Epidermal melanocyte (primary cell): Measurements from ENCODE around the gene AAK1.

Source experiments
- DNase-seq: peaks from one replicate; pipeline ENCODE4 v3.0.0; 2011; ENCODE audit warnings: low spot score; ENCODE audit not compliant: insufficient read length

The AAK1 gene

GRCh38 chr2:69499242-69499641 is 144.3 kb downstream of the AAK1 start:
- no peak for DNase-seq

DNA sequence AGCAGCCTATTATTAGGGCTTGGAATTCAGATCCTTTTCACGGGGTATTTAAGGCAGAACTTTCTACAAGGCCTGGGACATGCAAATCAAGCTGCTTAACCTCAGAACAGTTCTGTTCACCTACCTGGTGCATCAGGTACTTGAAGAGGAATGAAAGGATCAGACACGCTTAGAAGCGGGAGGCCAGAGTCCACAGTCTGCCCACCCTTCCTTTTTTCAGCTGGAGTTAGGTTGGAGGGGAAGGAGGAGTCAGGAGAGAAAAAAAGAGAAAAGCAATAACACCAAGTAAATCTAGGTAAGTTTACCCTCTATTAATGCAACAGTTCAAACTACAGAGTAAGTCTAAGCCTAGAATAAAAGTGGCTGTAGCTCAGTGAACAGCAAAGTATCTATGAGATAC is 147.7 kb downstream of the AAK1 start:
- no peak for DNase-seq

GRCh38 chr2:69495008-69495407 is 148.5 kb downstream of the AAK1 start:
- DNase-seq = no peak

DNA sequence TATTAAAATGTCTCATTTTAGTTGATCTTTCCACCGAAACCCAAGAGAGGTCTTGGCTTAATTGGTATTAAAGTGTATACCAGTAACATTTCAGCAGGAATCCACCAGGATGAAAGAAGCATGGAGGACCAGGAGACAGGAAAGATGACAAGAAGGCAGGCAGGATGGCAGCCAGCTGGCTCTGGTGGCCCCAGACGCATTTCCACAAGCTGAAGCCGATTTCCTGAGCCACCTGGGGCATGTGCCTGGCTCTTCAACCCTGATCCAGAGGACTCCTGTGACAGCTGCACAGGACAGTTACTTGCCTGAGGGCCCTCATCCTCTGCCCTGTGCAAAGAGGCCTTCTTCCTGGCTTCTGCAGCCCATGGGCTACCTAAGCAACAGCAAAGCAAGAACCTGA is 149.4 kb downstream of the AAK1 start:
- no peak for DNase-seq

DNA sequence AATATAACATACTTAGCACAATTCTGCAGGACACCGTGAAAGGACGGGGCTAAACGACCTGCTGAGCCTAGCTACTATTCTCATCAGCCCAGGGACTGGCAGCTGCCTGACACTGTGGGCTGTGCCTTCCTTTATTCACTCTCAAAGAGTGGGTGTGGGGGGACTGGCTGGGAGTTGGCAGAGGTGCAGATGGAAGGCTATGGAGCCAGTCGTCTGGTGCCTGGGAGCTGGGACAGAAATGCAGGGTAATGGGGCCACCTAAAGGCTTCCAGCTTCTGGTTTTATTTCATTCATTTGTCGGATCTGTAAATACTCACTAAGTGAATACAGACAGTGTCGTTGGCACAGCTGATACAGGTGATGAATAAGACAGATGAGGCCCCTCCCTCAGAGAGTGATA is 150.3 kb downstream of the AAK1 start:
- no peak for DNase-seq

DNA sequence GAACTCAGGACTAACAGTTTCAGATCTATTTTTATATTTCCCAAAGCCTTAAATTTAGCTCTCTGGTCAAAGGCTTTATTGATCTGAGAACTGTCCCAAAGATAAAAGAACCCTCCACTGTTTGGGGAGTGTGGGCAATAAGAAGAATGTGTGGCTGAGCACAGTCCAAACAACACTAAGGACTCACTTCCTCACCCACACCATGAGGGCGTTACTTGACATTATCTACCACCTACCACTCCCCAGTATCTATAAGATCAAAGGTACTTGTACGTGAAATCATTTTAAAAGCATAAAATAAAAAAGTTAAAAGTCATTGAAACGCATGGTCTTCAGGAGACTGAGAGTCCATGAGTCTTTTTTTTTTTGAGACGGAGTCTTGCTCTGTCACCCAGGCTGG is 151.7 kb downstream of the AAK1 start:
- DNase-seq = no peak

DNA sequence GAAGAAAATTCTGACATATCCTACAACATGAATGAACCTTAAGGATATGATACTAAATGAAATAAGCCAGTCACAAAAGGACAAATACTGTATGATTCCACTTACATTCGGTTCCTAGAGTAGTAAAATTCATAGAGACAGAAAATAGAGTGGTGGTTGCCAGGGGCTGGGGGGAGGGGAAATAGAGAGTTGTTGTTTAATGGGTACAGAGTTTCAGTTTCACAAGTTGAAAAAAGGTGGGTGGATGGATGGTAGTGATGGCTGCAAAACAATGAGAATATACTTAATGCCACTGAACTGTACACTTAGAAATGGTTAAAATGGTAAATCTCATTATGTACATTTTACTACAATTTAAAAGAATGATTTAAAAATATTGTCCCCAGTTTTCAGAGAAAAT is 153.1 kb downstream of the AAK1 start:
- DNase-seq = no peak

- DNase-seq = no peak
Measured at GRCh38 chr2:69489793-69490192, 153.7 kb downstream of the AAK1 start.

- no peak for DNase-seq
Measured at GRCh38 chr2:69483696-69484095, 159.8 kb downstream of the AAK1 start.

GRCh38 chr2:69483024-69483423 is 160.5 kb downstream of the AAK1 start:
- no peak for DNase-seq

DNA sequence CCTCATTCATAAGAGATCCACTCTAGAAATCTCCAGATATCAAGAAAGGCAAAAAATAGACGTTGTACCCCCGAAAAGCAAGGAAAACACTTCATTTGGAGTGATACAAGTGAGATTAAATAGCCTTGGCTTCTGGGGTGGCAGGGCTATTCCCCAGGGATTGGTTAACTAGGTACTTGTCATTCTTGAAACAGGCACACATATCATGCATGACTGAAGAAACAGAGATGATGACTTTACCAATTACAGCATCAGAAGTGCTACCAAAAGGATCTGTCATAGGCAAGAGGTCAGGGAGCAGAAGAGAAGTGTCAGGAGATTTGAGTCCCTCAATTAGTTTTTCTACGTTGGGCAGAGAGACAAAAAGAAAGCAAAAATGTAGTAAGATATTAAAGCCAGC is 161.1 kb downstream of the AAK1 start:
- DNase-seq = no peak

- DNase-seq = no peak
Measured at GRCh38 chr2:69481421-69481820, 162.1 kb downstream of the AAK1 start.

DNA sequence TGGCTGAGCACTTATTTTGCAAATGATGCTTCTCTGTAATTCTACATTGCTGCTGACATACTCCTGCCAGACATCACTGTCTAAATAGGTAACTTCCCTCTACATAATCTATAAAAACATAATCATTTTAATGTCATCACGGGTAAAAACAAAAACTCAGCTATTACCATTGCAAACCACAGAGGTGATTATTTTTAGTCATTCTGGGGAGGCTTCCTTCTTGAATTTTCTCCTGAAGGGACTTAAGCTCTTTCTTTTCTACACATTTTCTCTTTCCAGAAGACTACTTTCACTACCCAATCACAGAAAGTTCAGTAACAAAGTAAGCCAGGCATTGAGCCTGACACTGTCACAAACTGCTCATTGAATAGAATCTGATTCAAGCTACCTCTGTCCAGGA is 165.9 kb downstream of the AAK1 start:
- no peak for DNase-seq

DNA sequence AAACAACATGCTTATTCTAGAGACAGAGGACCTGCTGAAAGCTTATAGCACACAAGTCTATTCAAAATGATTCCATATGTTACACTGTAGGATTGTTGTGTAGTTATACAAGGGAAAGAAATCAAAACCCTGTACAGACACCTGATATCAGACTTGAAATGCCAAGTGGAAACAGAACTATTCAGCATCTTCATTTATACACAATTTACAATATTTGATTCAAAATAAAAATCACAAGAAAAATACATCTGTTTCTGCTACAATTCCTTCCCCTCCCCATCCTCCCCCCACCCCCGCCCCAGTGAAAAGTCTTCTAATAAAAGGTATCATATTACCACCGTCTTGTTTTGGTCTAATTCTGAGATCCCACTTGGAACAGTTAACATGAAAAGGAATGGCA is 168.9 kb downstream of the AAK1 start:
- no peak for DNase-seq

- no peak for DNase-seq
Measured at GRCh38 chr2:69471793-69472192, 171.7 kb downstream of the AAK1 start.

DNA sequence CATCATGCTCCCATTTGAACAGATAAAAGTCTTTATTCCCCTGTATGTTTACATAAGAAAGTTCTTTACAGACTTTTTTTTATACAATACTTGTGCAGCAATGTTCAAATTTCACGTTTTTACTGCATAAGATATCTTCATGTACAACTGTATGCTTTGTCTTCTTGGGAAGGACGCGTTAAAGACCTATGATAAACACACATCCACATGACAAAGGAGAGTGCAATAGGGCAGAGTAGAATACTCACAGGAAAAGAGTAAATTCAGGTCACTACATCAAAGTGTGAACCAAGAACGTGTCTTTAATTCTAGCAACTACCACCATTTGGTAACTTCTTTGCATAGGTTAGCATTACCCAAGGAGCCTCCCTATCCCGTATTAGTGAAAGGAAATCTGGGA is 172.6 kb downstream of the AAK1 start:
- no peak for DNase-seq

GRCh38 chr2:69469784-69470183 is 173.8 kb downstream of the AAK1 start:
- DNase-seq = no peak

- no peak for DNase-seq
Measured at GRCh38 chr2:69469375-69469774, 174.2 kb downstream of the AAK1 start.

DNA sequence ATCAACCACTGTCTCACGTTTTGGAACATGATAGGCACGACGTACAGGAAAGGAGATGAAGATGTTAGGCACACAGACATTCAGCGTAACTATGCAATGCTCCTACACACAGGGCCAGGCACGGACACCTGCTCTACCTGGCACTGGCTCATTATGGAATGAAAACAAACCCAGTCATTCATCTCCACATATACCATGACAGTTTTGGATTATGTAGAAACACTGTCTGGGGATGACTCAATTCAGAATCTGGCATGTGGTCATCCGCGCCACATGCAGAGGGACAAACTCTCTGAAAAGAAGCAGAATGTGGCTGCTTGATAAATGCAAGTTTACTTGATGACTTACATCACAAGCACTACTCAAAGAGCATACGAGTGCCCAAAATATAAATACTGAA is 176.8 kb downstream of the AAK1 start:
- no peak for DNase-seq

GRCh38 chr2:69465513-69466456 is 177.8 kb downstream of the AAK1 start:
- DNase-seq = no peak

GRCh38 chr2:69464575-69464974 is 179.0 kb downstream of the AAK1 start:
- DNase-seq = no peak

- no peak for DNase-seq
Measured at GRCh38 chr2:69462780-69463179, 180.8 kb downstream of the AAK1 start.

DNA sequence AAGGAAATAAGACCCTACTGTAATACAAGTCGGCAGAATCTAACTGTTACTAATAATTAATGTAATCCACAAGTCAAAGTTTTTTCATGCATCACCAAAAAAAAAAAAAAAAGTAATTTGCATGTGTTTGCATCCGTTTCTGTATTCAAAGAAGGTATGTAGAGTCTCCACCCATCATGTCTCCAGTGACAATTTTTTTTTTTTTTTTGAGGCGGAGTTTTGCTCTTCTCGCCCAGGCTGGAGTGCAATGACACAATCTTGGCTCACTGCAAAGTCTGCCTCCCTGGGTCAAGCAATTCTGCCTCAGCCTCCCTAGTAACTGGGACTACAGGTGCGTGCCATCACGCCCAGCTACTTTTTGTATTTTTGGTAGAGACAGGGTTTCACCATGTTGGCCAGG is 182.1 kb downstream of the AAK1 start:
- DNase-seq = no peak
